Measurements from ENCODE around the gene F11R.
"Not testable (repeated sequence)": the region's sequence is repeated elsewhere in the genome, so short reads cannot be mapped to it uniquely, and the experiment has no call there.

The F11R gene

GRCh38 chr1:161020509-161021164 lies at the start of gene F11R:
Gene F11R, minus strand, starts transcription at chr1:161021152. Its CDS starts 79 bp downstream, at chr1:161021073.
- H3K9me3 Mint-ChIP-seq = no peaks in the 10 kb centered on the region
- DNase-seq (peak in 1 of 2 donors; percentile 41), ATAC-seq (peak; percentile 63)
- H3K27ac Mint-ChIP-seq = peak within 1 kb of the TSS; percentile 89 to 94
- no peaks in the 10 kb centered on the region for H3K27me3 Mint-ChIP-seq
- peaks cover 65% of the 10 kb centered on the region for H3K4me1 Mint-ChIP-seq
- peak within 1 kb of the TSS; percentile 92 to 94 for H3K4me3 Mint-ChIP-seq

GRCh38 chr1:161069731-161070270 lies 48.8 kb upstream of the F11R start, which contains the start of gene ARHGAP30:
Gene ARHGAP30, minus strand, starts transcription at chr1:161069891. Its CDS starts 267 bp downstream, at chr1:161069624.
- Mint-ChIP-seq H3K4me1 (peaks cover 83% of the 10 kb centered on the region), H3K4me3 (peak within 1 kb of the TSS; percentile 83 to 94), H3K27ac (peak within 1 kb of the TSS; percentile 97 to 99), H3K27me3 (no peaks in the 10 kb centered on the region), H3K9me3 (no peaks in the 10 kb centered on the region)
- DNase-seq (peak; percentile 77 to 91), ATAC-seq (peak; percentile 92)

GRCh38 chr1:161069241-161069640 lies 48.3 kb upstream of the F11R start:
- Mint-ChIP-seq H3K4me1 (peaks cover 83% of the 10 kb centered on the region), H3K9me3 (no peaks in the 10 kb centered on the region), H3K27ac (peak overlapping the region; percentile 97 to 99), H3K27me3 (no peaks in the 10 kb centered on the region), H3K4me3 (peak overlapping the region; percentile 83 to 94)
- ATAC-seq (no peak), DNase-seq (no peak)

GRCh38 chr1:161068306-161069234 lies 47.6 kb upstream of the F11R start:
- Mint-ChIP-seq H3K27me3 (no peaks in the 10 kb centered on the region), H3K27ac (peak overlapping the region; percentile 97 to 99), H3K4me3 (peak overlapping the region; percentile 83 to 94), H3K9me3 (no peaks in the 10 kb centered on the region), H3K4me1 (peaks cover 83% of the 10 kb centered on the region)
- ATAC-seq (peak; percentile 72), DNase-seq (peak; percentile 44 to 80)

- DNase-seq (no peak), ATAC-seq (peak; percentile 25)
- H3K4me3 Mint-ChIP-seq = peak overlapping the region; percentile 83 to 94
- peaks cover 84% of the 10 kb centered on the region for H3K4me1 Mint-ChIP-seq
- no peaks in the 10 kb centered on the region for H3K27me3 Mint-ChIP-seq
- no peaks in the 10 kb centered on the region for H3K9me3 Mint-ChIP-seq
- peak overlapping the region; percentile 74 to 97 for H3K27ac Mint-ChIP-seq
These were observed 45.7 kb upstream of the F11R start for GRCh38 chr1:161066694-161067093.

GRCh38 chr1:161065681-161066080 lies 44.7 kb upstream of the F11R start:
- H3K27ac Mint-ChIP-seq = peak overlapping the region; percentile 44 to 89
- not testable (repeated sequence) for H3K27me3 Mint-ChIP-seq, H3K9me3 Mint-ChIP-seq, ATAC-seq, DNase-seq
- H3K4me3 Mint-ChIP-seq = peak overlapping the region; percentile 53 to 55
- peaks cover 81% of the 10 kb centered on the region for H3K4me1 Mint-ChIP-seq

- not testable (repeated sequence) for H3K9me3 Mint-ChIP-seq, H3K27me3 Mint-ChIP-seq, ATAC-seq, DNase-seq
- Mint-ChIP-seq H3K4me3 (peak overlapping the region; percentile 73 to 83), H3K4me1 (peaks cover 88% of the 10 kb centered on the region), H3K27ac (peak overlapping the region in 1 of 2 donors; percentile 77)
These were observed 43.0 kb upstream of the F11R start for GRCh38 chr1:161063936-161064335.

GRCh38 chr1:161061419-161061818 lies 40.5 kb upstream of the F11R start:
- H3K9me3 Mint-ChIP-seq = no peaks in the 10 kb centered on the region
- no peak overlapping the region for H3K27ac Mint-ChIP-seq
- H3K4me1 Mint-ChIP-seq = peaks cover 82% of the 10 kb centered on the region
- H3K27me3 Mint-ChIP-seq = no peaks in the 10 kb centered on the region
- DNase-seq = no peak
- no peak for ATAC-seq
- no peak overlapping the region for H3K4me3 Mint-ChIP-seq

- H3K27ac Mint-ChIP-seq = peak overlapping the region; percentile 46 to 92
- peaks cover 66% of the 10 kb centered on the region for H3K4me1 Mint-ChIP-seq
- peak overlapping the region in 1 of 2 donors; percentile 19 for H3K4me3 Mint-ChIP-seq
- ATAC-seq (no peak), DNase-seq (no peak)
- no peaks in the 10 kb centered on the region for H3K27me3 Mint-ChIP-seq
- H3K9me3 Mint-ChIP-seq = no peaks in the 10 kb centered on the region
These were observed 38.3 kb upstream of the F11R start for GRCh38 chr1:161059293-161059692.

- H3K9me3 Mint-ChIP-seq = no peaks in the 10 kb centered on the region
- peaks cover 29% of the 10 kb centered on the region for H3K4me1 Mint-ChIP-seq
- no peak overlapping the region for H3K4me3 Mint-ChIP-seq
- no peaks in the 10 kb centered on the region for H3K27me3 Mint-ChIP-seq
- peak overlapping the region in 1 of 2 donors; percentile 76 for H3K27ac Mint-ChIP-seq
- no peak for DNase-seq
- ATAC-seq = no peak
These were observed 33.9 kb upstream of the F11R start for GRCh38 chr1:161054805-161055204.

- Mint-ChIP-seq H3K4me3 (no peak overlapping the region), H3K4me1 (peaks cover 27% of the 10 kb centered on the region), H3K27ac (peak overlapping the region; percentile 76 to 83), H3K27me3 (no peaks in the 10 kb centered on the region), H3K9me3 (no peaks in the 10 kb centered on the region)
- DNase-seq (no peak), ATAC-seq (no peak)
These were observed 33.3 kb upstream of the F11R start for GRCh38 chr1:161054232-161054631.

- Mint-ChIP-seq H3K27me3 (no peaks in the 10 kb centered on the region), H3K27ac (peak overlapping the region in 1 of 2 donors; percentile 67), H3K9me3 (no peaks in the 10 kb centered on the region), H3K4me3 (no peak overlapping the region), H3K4me1 (peaks cover 28% of the 10 kb centered on the region)
- ATAC-seq (no peak), DNase-seq (no peak)
These were observed 31.9 kb upstream of the F11R start for GRCh38 chr1:161052899-161053298.

GRCh38 chr1:161051219-161051618 lies 30.3 kb upstream of the F11R start:
- DNase-seq = no peak
- no peak overlapping the region for H3K4me3 Mint-ChIP-seq
- H3K4me1 Mint-ChIP-seq = peaks cover 30% of the 10 kb centered on the region
- no peak for ATAC-seq
- H3K9me3 Mint-ChIP-seq = no peaks in the 10 kb centered on the region
- no peak overlapping the region for H3K27ac Mint-ChIP-seq
- H3K27me3 Mint-ChIP-seq = no peaks in the 10 kb centered on the region

GRCh38 chr1:161048949-161049722 lies 28.2 kb upstream of the F11R start:
- Mint-ChIP-seq H3K9me3 (no peaks in the 10 kb centered on the region), H3K27me3 (no peaks in the 10 kb centered on the region), H3K4me3 (no peak overlapping the region), H3K27ac (peak overlapping the region in 1 of 2 donors; percentile 3), H3K4me1 (peaks cover 32% of the 10 kb centered on the region)
- DNase-seq (no peak), ATAC-seq (no peak)

Data from stimulated activated naive CD8-positive, alpha-beta T cell treated with anti-CD3 and anti-CD28 coated beads, Interleukin-15, amount 100 ng/mL, for 72 hours (primary cell).